HG03039 (cell line): ENCODE data around the gene NIN.

Experiments used
- ATAC-seq: cut with Tn5 transposase; IDR thresholded peaks from one replicate; pipeline ENCODE4 v1.9.1; 2021; ENCODE audit warnings: mild to moderate bottlenecking, moderate library complexity; ENCODE audit not compliant: unreplicated experiment

NIN gene

DNA sequence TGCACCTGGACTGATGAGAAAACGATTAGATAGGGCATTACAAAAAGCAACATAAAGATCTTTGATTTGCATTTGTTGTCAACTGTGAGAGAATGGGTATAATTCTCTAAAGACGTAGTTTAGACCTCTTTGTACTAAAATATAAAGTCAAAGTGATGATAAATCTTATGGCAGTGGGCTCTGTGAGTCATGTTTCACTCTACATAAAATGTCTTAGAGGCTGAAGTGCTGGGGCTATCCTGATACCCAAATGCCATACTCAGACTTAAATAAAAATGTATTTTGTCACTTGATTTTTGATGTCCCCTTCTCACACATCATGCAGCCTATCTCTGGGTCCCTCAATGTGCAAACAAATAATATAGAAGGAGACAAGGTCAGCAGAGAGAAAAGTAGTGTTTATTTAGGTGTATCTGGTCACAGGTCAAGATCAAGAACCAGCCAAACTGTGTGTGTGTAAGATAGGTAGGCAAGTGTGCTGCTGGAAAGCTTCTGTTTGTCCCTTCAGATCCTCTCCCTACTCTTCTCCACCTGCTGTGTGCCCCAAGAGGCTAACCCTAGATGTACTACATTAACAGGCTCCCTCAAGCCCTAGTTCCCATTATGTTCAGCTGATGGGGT is 7.0 kb upstream of the NIN start:
- ATAC-seq = no peak

DNA sequence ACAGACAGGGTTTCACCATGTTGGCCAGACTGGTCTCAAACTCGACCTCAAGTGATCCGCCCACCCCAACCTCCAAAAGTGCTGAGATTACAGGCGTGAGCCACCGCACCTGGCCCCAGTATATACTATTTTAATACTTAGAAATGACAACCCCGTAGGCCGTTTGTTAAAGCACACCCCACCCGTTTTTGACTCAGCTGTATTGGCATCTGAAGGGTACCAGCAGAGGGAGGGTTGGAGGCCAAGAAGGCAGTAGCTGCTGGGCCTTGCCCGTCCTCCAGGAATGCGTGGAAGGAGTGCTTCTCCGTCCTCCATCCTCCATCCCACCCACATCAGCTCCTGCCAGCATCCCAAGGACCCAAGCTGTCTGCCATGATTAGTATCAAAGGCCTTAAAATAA is 6.3 kb upstream of the NIN start:
- ATAC-seq = no peak

DNA sequence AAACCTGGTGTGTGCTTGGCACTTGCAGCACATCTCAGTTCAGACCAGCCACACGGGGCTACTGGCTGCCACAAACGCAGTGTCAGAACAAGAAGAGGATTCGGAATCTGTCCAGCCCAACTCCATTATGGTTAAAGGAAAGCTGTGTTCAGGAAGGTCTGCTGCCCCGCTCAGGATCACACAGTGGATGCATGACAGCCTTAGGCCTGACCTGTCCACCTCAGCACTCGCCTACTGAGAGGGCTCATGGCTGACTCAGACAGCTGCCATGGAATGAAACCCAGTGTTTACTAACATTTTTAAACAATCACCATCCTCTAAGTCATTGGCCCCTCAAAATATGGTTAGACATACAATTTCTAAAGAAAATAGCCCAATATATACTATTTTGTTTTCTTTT is 5.6 kb upstream of the NIN start:
- no peak for ATAC-seq

DNA sequence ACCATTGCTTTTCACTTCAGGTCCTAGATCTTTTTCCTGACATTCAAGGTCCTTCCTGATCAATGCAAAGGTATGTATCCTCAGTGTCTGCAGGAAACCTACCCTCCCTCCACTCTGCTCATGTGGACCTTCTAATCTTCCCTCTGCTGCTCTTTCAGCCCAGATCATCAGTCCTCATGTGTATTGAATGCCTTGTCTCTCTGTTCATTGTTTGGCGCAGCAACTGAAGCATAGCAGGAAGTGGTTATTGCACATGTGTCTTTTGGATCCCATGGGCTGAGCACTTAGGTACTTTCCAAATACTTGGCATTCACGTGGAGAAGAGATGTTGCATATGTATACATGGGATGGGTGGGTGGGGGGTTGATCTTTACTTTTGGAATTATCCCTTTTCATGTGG is 4.3 kb upstream of the NIN start:
- ATAC-seq = no peak

- ATAC-seq = no peak
Observed at GRCh38 chr14:50834802-50835276, 3.9 kb upstream of the NIN start.

- no peak for ATAC-seq
Observed at GRCh38 chr14:50832935-50833630, 2.1 kb upstream of the NIN start.

DNA sequence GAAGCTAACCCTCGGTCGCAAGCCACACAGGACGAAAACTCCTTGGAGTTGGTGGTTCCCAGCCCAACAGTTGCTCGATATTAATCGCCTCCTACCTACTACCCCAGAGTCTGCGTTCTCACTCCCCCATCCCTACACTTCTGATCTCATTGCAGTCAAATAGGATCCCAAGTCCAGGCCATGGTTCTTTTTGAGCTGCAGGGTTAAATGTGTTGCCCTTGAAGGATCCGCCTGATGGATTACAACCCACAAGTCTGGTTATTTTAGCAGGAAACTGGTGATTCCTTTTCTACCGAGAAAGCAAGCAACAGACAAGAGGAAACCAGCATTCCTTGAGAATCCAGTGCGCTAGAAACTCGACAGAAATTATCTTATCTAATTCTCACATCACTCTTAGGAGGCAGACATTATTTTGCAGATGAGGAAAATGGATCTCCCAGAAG is 785 bp upstream of the NIN start:
- no peak for ATAC-seq

DNA sequence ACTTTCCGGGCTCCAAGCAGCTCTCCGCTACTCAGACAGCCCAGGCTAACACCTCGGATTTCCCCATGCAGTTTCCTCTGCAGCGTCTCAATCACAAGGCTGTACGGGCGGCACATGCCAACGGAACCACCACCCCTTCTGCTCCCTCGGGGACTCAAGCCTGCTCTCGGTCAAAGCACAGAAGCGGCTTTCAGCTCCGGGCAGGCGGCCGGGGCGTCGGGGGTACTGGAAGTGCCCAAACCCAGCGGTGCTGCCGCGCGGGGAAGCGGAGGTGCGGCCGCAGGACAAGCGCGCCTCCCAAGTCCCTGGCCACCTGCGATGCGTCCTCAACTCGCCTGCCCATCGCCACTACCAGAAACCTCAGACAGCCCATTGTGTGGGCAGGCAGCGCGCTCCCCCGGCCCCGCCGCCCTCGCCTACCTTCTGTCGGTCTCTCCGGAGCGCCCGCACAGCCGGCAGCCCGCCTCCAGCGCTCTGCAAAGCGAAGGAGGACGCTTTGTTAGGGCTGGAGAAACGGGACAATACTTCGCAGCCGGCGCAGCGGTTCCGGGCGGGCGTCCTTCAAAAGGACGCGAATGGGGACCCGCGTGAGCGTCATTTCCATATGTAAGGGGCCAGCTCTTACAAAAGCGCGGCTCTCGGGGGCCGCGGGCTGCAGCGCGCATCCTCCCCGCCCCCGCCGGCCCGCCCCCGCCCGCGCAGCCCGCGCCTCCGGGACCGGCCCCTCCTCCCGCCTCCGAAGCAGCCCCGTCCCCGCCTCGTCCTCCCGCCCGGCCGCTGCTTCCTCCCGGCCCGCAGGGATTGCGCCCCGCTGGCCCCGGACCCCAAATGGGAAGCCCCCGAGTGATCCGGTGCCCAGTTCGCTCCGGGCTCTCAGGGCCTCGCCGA is 674 bp downstream of the NIN start:
- ATAC-seq = peak; percentile 38

DNA sequence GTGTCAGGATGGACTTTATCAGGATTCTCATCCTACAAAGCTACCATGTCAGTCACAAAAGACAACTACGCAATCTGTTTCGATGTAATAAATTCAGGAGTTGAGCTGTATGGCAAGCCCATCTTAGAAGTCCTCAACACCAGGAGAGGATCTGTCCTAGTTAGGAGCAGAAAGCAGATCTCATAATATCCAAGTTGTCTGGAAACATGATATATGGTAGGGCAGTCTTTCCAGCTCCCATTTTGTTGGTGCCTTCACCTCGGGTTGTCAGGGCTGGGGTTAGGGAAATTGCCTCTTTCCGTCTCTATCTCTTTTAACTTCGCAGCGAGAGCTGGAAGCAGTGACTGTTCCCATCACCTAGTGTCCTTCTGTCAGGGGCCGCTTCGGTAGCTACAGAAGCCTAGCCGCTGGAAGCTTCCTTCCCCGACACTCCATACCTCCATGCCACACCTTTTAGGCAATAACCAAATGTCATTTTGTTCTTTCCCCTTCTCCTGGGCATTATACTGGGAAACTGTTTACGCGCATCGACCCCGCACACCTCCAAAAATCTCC is 1.4 kb downstream of the NIN start:
- no peak for ATAC-seq

GRCh38 chr14:50828721-50829488 is 2.1 kb downstream of the NIN start:
- no peak for ATAC-seq

DNA sequence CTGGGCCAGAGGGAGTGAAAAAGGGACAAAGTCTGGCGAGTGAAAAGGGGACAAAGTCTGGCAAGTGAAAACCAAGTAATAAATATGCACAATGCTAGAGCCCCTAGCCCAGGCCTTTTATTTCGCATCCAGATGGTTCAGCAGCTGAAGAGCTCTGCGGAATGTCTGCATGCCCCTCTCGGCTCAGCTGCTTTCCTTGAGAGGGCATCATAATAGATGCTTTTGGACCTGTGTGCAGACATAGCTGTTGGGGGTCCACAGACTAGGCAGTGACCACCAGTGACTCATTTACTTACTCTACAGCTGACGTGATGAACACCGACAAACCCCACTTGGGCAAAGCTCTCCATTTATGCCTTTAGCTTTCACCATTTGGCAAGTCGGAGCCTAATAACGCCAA is 4.3 kb downstream of the NIN start:
- no peak for ATAC-seq

DNA sequence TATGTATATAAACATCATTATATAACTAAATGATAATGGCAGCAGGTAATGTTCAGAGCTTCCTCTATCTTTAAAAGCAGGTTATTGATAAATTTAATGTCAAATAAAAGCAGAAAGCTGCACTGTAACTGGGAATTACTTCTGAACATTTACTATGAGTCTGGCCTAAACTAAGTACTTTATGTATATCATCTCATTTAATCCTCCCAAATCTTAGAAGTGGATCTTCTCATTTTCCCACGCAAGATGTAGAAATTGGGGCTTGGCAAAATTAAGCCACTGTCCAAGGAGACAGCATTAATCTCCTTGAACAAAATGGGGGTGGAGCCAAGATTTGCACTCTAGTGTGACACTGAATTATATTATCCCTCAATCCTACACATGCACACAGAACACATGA is 5.7 kb downstream of the NIN start:
- ATAC-seq = no peak

DNA sequence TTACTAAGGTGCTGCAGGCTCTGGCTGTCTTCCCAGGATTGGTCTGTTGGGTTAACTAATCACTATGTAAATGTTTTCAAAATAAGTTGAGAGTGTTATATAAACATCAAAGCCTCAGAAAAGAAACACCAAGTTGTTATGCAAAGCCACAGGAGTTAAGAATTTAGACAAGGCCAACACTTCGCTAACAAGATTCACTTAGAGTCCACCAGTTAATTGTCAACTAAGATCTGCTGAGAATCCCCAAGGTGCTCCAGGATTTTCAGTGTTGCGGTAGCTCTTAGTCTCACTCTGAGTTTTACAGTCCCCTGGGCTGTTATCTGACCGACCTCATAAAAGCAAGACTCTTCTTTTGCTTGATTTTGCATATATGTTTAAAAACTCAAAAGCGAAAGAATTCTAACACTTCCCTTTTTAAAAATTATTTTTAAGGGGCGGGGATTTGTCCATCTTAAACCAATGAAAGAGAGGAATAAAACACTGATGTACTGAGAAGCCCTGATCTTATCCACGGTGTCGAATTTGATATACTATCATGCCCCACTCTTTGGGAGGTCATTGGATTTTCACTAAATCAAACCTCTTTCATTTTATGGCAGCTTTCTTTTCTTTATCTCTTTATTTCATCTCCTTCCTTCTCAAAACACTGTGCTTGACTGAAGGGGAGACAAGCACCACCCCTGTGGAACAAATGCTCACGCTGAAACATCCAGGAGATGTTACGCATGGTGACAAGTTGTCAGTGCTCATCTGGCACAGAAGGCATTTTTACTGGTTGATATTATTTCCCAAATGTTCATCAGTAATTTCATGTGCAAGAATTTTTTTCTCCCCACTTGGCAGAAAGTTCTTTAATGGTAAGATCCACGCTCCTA is 7.0 kb downstream of the NIN start:
- ATAC-seq = peak; percentile 64

- ATAC-seq = no peak
Observed at GRCh38 chr14:50823051-50823761, 7.8 kb downstream of the NIN start.

DNA sequence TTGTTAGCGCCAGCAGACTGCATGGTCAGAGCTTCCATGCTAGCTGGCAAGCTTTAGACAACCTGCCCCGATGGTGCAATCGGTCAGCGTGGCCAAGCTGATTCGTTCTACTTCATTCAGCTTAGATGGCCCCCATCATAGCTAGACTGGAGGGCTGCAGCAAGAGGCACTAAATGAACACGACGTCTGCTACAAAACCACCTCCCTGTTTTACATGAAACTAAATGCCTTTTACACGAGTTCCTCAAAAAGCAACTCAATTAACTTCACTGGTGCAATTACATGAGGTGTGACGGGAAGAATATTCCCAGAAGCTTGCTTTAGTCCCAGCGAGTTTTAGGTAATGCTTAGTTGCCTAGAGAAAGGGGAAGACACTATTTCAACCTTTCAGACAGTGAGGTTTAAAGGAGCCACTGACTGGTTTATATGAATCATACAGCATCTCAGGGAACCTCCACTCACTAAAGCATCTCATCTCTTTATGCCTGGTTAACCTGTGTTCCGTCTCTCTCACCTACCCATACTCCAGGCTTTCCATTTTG is 8.4 kb downstream of the NIN start:
- ATAC-seq = peak; percentile 32

DNA sequence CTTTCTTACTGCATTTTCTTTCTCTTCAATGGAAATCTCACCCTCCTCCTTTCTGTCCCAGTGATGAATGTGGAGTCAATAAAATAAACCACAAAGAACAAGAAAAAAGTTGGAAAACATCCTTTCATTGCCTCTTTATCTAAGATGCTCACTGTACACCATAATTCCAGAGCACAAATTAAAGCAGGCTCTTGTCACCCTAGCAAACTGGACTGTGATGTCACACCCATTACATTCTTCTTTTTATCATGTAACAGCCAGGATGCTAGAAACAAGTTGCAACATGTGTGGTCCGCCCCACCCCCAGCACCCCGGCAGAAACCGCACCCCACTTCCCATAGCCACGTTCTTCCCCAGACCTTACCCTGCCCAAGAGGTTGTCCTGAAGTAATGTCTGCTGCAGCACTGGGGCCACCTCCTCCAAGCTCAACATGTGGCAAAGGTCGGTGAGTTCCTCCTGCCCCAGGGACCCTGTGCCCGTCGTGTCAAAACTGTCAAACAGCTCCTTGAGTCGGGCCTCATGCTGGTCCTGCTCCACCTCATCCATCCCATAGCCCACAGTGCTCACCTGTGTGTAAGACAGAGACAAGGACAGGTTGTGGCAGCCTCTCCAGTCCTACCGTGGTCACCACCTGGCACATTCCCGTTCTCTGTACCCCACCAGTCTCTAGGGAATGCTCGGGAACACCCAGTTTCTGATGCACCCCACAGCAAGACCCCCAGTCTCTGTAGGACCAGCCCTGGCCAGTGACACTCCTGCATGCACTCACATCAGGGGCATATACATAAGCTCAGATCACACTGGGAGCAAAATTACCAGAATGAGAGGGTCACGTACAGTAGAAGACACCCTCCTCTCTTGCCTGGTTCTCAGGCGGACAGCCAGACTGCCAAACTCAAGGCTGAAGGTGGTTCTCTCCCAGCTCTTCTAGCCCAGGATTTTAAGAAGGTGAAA is 9.2 kb downstream of the NIN start:
- ATAC-seq = no peak

DNA sequence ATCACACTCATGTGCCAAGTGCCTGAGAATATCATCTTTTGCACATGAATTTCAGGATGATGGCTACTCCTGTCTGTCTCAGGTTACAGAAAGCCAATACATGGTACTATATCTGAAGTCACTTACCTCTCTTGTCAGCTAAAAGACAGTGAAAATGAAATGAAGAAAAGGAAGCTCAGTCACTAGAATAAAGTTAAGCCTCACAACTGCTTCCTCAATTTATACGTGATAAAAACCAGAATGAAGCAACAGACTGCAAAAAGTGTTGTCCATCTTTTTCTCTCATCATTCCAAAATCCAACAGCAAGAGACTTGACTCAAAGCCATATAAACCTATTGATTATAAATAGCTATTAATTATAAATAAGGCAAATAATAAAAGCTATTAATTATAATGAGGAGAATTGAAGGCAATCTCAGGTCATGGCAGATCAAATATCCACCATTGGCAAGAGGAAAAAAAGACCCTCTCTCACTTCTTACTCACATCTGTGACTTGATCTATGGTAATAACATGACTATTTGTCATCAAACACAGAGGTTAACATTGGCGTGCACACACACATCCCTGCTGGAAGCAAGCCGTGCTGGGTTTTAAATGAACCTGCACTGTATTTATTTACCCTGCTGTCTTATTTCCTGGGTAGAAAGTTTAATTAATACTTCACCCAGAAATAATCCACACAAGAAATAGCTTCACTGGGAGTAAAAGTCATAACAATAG is 10.0 kb downstream of the NIN start:
- ATAC-seq = no peak
